Dermis blood vessel endothelial cell (primary cell): ENCODE measurements around the gene CD151. TPM values are rescaled to one million over a fixed set of nuclear protein-coding genes. Genes with fewer than 3 reads are reported as not detected.
A peak's percentile ranks its signal among the peaks of the same experiment; 100 is the strongest.

ENCODE experiments used
- DNase-seq: peaks from one replicate; pipeline ENCODE4 v3.0.0; 2010
- total RNA-seq: library from RNA; depleted of rRNA; stranded (reverse); fragments of >200 nt; gene quantifications from 2 replicates; pipeline ENCODE4 v1.2.3, GENCODE V29; 2014

CD151 gene
- total RNA-seq, 1 donor from 2014 or later = 700 TPM

GRCh38 chr11:797296-798092 is 35.3 kb upstream of the CD151 start:
- DNase-seq = peak; percentile 77

- DNase-seq = peak; percentile 88
These were observed 34.5 kb upstream of the CD151 start, which contains the start of gene SLC25A22 for GRCh38 chr11:798093-798713. TSS of gene SLC25A22 (minus strand) at chr11:798281. CDS start at chr11:795006, 3,275 bp downstream.

GRCh38 chr11:799641-800316 is 33.0 kb upstream of the CD151 start:
- no peak for DNase-seq

- DNase-seq = no peak
These were observed 32.3 kb upstream of the CD151 start for GRCh38 chr11:800473-800872.

GRCh38 chr11:801097-801780 is 31.5 kb upstream of the CD151 start:
- no peak for DNase-seq

GRCh38 chr11:802018-802617 is 30.6 kb upstream of the CD151 start:
- DNase-seq = no peak

DNA sequence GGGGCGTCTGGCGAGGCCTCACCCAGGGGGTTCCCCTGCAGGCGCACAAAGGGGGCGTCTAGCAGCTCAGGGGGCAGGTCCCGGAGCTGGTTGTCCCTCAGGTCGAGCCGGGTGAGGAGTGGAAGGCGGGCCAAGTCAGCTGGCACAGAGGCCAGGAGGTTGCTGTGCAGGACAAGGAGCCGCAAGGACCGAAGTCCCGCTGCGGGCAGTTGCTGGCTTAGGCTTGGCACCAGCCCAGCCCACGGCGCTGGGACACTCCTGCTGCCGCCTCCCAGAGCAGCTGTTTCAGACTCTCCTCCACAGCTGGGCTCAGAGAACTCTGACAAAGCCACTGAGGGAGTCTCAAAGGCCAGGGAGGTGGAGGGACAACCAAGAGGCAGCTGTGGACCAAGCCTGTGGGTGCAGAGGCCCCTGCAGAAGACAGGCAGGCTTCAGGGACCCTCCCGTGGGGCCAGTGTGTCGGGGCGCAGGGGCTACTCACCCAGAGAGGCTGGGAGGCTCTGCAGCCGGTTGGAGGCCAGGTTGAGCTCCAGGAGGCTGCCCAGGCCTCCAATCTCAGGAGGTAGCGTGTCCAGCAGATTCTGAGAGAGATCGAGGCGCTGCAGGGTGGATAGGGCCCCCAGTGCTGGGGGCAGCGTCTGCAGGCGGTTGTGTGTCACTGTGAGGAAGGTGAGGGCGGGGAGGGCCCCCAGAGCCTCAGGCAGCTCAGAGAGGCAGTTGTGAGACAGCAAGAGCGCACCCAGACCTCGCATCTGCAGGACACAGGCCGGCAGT is 29.9 kb upstream of the CD151 start:
- no peak for DNase-seq

DNA sequence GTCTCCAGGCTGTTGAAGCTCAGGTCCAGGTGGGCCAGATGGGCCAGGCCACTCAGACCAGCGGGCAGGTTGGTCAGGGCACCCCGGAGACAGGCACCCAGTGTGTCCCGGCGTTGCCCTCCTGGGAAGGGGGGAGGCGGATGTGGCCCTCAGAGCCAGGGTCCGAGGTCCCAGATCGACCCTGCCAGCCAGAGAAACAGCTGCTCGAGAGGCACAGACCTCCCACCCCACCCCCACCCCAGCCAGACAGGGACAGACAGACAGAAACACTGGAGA is 29.3 kb upstream of the CD151 start:
- DNase-seq = no peak

GRCh38 chr11:803770-804598 is 28.8 kb upstream of the CD151 start:
- DNase-seq = no peak

DNA sequence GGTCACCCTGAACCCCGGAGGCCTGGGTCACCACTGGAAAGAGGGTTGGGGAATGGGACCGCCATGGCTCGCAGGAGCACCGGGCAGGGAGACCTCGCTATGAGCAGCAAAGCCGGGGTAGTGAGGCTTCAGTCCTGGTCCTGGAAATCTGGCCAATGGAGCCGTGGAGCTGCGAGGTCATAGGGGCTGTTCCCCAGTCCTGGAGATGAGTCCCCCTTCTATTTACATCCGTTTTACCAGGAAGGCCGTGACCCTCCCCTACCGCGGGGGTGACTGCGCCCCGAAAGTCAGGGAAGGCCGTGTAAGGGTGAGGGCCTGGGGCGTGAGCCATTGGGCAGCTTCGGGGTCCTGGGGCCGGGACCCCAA is 28.2 kb upstream of the CD151 start:
- DNase-seq = no peak

DNA sequence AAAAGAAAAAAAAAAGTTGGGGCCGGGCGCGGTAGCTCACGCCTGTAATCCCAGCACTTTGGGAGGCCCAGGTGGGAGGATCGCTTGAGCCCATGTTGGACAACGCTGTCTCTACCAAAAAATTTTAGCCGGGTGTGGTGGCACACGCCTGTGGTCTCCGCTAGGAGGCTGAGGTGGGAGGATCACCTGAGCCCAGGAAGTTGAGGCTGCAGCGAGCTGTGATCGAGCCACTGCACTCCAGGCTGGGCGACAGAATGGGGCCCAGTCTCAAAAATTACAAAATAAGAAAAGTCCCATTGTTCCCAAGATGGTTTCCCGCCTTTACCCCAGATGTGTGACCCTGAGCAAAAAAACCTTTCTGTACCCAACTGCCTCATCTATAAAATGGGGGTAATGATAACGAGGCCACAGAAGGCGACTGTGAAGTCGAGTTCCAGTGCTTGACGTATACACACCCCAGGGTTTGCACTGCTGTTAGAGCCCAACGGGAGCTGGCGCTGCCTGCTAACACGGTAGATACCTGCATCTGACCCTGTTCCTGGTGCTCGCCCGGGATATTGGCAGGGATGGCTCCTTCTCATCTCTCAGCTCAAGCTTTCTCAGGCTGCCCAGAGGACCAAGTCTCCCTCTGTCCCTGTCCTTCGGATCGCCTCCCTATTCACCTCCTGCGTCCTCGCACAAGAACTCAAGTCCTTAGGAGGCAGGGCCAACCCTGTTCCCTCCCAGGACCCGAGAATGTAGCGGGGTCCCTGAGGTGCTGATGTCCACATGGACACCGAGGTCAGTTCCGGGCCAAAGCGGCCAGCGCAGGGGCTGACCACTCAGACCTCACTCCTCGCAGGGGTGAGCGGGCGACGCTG is 24.1 kb upstream of the CD151 start:
- DNase-seq = no peak

DNA sequence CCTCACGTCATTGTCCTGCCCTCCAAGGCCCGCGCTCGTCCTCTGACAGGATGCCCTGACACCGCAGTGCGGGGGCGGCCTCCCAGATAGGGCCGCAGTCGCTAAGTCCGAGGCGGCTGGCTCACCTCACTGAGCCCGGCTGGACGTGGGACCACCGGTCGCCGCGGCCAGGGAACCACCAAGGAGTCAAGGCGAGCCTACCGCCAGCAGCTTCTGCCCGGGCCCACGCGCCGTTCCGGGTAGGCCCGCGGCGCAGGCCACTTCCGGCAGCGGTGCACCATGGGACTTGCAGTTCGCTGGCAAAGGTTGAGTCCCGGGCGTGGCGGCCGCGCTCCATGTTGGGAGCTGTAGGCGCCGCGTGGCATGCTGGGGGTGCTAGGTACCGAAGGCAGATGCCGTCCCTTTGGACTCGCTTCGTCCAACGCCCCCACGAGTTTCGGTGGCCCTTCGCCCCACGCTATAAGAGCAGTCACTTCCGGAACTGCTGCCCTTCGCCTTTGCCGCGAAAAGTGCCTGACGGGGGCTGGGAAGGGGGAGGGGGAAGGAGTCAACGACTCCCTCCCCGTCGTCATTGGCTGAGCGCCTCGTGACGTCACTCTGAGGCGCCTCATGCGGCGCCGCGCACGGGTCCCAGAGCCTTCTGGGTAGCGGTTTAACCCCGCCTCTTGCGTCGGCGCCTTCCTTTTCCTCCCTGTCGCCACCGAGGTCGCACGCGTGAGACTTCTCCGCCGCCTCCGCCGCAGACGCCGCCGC is 23.3 kb upstream of the CD151 start, which contains the start of gene RPLP2:
Gene RPLP2 (plus strand): TSS at position 681 of the 753 bp plus-strand sequence. CDS start 268 bp downstream, outside the sequence.
- DNase-seq = peak; percentile 98

DNA sequence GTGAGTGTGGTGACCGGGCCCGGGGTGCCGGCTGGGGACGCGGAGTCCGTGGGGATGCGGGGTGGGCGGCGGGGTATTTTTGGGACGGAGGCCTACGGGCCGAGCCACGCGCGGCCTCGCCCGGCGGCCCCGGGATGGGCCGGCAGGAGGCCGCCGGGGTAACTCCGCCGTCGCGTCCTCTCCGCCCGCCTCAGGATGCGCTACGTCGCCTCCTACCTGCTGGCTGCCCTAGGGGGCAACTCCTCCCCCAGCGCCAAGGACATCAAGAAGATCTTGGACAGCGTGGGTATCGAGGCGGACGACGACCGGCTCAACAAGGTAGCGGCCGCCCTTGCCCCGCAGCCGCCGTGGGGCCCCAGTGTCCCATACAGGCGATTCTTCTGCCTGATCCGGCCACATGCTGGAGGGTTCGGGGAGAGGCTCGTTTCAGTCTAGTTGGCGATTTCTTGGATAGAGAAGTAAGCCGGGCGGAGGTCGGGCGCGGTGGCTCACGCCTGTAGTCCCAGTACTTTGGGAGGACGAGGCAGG is 22.6 kb upstream of the CD151 start:
- DNase-seq = no peak

GRCh38 chr11:811446-812245 is 21.1 kb upstream of the CD151 start:
- peak; percentile 61 for DNase-seq

DNA sequence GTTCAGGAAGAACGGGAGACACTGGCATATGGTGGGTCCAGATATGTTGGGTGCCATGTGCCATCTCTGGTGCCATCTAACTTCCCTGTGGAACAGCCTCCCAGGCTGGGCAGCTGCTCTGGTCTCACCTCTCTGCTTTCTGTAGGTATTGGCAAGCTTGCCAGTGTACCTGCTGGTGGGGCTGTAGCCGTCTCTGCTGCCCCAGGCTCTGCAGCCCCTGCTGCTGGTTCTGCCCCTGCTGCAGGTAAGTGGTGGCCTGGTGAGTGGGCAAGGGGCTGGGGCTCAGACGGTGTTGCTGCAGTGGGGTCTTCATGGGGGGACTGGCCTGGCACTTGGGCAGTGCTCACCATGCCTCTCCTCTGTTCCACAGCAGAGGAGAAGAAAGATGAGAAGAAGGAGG is 20.4 kb upstream of the CD151 start:
- no peak for DNase-seq

DNA sequence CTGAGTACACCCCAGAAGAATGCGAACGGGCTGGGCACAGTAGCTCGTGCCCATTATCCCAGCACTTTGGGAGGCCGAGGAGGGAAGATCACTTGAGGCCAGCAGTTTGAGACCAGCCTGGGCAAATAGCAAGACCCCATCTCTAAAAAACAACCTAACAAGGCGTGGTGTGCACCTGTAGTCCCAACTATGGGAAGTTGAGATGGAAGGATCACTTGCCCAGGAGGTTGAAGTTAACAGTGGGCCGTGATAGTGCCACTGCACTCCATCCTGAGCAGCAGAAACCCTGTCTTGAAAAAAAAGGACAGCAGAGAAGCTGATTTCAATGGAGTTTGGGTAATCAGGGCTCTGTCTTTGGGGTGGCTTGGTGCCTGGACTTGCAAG is 19.7 kb upstream of the CD151 start:
- no peak for DNase-seq

GRCh38 chr11:813456-814096 is 19.2 kb upstream of the CD151 start:
- no peak for DNase-seq
